Testis (tissue), 3 donors: ENCODE results near the gene SEC16B. TPM values are rescaled to one million over a fixed set of nuclear protein-coding genes. Genes with fewer than 3 reads are reported as not detected.

Source experiments
- DNase-seq: peaks from one replicate; pipeline ENCODE4 v3.0.0-alpha.2; 2019
- H3K27ac ChIP-seq, 2 donors: fragments of 200-600 bp; sonication (generic); one replicate each; pipeline ENCODE4 v1.5.1; 2019
- H3K27me3 ChIP-seq: fragments of 200-600 bp; sonication (generic); one replicate; pipeline ENCODE4 v1.5.1; 2019
- H3K36me3 ChIP-seq: fragments of 200-600 bp; sonication (generic); one replicate; pipeline ENCODE4 v1.5.1; 2017; ENCODE audit warnings: low read depth; ENCODE audit errors: missing control alignments
- H3K4me1 ChIP-seq: fragments of 200-600 bp; sonication (generic); one replicate; pipeline ENCODE4 v1.5.1; 2019
- H3K4me3 ChIP-seq, 2 donors: fragments of 200-600 bp; sonication (generic); one replicate each; pipeline ENCODE4 v1.5.1; 2017 to 2019
- H3K9me3 ChIP-seq: fragments of 200-600 bp; sonication (generic); one replicate; pipeline ENCODE4 v1.5.1; 2017
- CTCF ChIP-seq, 3 experiments: fragments of 450-650 bp in 2 of 3; fragments of 200-600 bp in 1 of 3; sonication (generic) in 1 of 3; IDR thresholded peaks; one replicate each; pipeline ENCODE4 v1.5.1; 2016 to 2019; ENCODE audit warnings: antibody characterized with exemption in 3 of 3, mild to moderate bottlenecking in 2 of 3, moderate library complexity in 1 of 3
- POLR2A ChIP-seq: fragments of 450-650 bp; IDR thresholded peaks from one replicate; pipeline ENCODE4 v1.6.1; 2017; ENCODE audit warnings: antibody characterized with exemption, mild to moderate bottlenecking, moderate library complexity
- WGBS, 2 donors: methylation state at CpG; one replicate each; pipeline ENCODE4 v1.1.5; 2018; 5-methylcytosine and 5-hydroxymethylcytosine counted together
- intact Hi-C: fragments of 100-400 bp; cut with DNase I; formaldehyde crosslinking; loops from one replicate; pipeline ENCODE4 v1.15.1; 2023; ENCODE audit warnings: low total_unique reads
- polyA plus RNA-seq: library from polyadenylated mRNA; stranded (reverse); fragments of 350-450 nt; fragmentation: Illumina TruSeq; extraction: RNeasy Lipid Tissue Mini Kit (QIAGEN cat#74804); gene quantifications from one replicate; pipeline ENCODE4 v1.2.3, GENCODE V29; 2014; ENCODE audit warnings: low read depth, low replicate concordance; ENCODE audit not compliant: insufficient read depth
- total RNA-seq, 2 donors: library from RNA; depleted of rRNA; stranded (reverse); fragments of >200 nt; gene quantifications; one replicate each; pipeline ENCODE4 v1.2.3, GENCODE V29; 2016

The SEC16B gene
- total and polyA plus RNA-seq, 3 donors from 2014 or later: 4.3 to 5.9 (median 4.8) TPM

DNA sequence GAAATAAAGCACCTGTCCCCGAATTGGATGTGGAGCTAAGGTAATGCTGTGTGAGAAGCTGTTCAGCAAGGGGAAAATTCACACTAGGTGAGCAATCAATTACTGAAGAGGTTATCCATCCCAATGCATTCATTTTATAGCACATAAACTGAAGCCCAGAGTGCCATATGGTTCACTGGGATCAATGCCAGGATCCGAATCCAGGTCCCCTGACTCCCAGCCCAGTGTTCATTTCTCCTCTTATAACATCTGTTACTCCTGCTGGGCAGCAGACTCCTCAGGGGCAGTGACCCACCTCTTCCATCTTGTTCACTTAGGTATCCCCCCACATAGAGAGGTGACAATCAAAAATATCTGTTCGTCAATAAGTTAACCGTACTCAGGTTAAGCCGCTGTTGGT is 13.2 kb upstream of the SEC16B start:
- DNase-seq: no peak

DNA sequence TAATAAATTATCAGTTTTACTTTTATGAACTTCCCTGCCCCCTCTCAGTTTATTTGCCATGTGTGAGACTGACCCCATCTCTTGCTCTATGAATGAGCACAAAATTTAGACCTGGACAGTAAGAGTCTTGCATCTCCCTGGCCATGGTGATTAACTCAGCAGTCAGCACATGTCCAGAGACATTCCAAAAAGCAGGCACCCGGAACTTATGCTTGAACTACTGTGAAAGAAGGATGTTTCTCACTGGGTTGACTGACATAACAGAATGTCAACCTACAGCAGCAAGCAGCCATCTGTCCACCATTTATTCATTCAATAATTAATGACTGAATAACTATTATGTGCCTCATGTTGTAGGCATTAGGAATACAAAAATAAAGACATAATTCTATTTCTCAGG is 11.3 kb upstream of the SEC16B start:
- 90 to 100% methylated on average over 1 of the region's 1 CpG for WGBS, 2 donors
- no peak for TF ChIP-seq POLR2A
- no peak for DNase-seq
- Histone ChIP-seq H3K4me1 (peaks cover 6% of the 10 kb centered on the region), H3K27me3 (no peaks in the 10 kb centered on the region), H3K36me3 (no peaks in the 10 kb centered on the region), H3K27ac (no peak overlapping the region), H3K4me3 (no peak overlapping the region), H3K9me3 (no peaks in the 10 kb centered on the region)
- intact Hi-C loops: no loop called here

More for the DNA sequence above, 13.2 kb upstream of the SEC16B start:
- TF ChIP-seq POLR2A: no peak
- no peak for TF ChIP-seq CTCF (IDR thresholded peaks at IDR 0.05)
- Histone ChIP-seq H3K4me3 (no peak overlapping the region), H3K27ac (no peak overlapping the region), H3K36me3 (no peaks in the 10 kb centered on the region), H3K9me3 (no peaks in the 10 kb centered on the region), H3K4me1 (peaks cover 6% of the 10 kb centered on the region), H3K27me3 (no peaks in the 10 kb centered on the region)
- intact Hi-C loops: no loop called here
- WGBS, 2 donors: 83 to 92% methylated on average over 5 of the region's 5 CpGs

DNA sequence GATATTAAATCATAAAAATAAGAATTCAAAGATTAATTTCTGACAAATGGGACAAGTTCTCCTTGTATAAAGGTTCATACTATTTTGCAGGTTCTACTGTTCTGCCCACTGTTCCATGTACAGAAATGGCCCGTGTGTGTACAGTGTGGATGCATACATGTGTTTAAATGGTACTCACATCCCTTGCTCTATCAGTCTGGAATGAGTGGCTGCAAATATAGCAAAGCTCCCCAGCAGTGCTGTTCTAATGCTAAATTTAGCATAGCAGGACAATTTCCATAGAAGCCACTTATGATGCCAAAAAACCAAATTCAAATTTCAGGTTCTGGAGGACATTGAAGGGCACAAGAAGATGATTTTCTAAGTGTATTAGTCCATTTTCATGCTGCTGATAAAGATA is 9.4 kb upstream of the SEC16B start:
- intact Hi-C loops: no loop called here
- no peak for DNase-seq
- H3K36me3 ChIP-seq: no peaks in the 10 kb centered on the region
- no peaks in the 10 kb centered on the region for H3K27me3 ChIP-seq
- no peak overlapping the region for H3K4me3 ChIP-seq
- no peak overlapping the region for H3K27ac ChIP-seq
- TF ChIP-seq CTCF (IDR thresholded peaks at IDR 0.05) (no peak), POLR2A (no peak)
- no peaks in the 10 kb centered on the region for H3K9me3 ChIP-seq
- peaks cover 6% of the 10 kb centered on the region for H3K4me1 ChIP-seq
- WGBS, 2 donors: 94 to 95% methylated on average over 1 of the region's 1 CpG

- DNase-seq: no peak
- peaks cover 1% of the 10 kb centered on the region for H3K4me1 ChIP-seq
- intact Hi-C loops: no loop called here
- H3K27ac ChIP-seq: no peak overlapping the region
- H3K36me3 ChIP-seq: no peaks in the 10 kb centered on the region
- H3K9me3 ChIP-seq: no peaks in the 10 kb centered on the region
- no peaks in the 10 kb centered on the region for H3K27me3 ChIP-seq
- H3K4me3 ChIP-seq: no peak overlapping the region
- TF ChIP-seq POLR2A: no peak
- no peak for TF ChIP-seq CTCF (IDR thresholded peaks at IDR 0.05)
- WGBS, 2 donors: 93 to 98% methylated on average over 1 of the region's 1 CpG
These were observed 8.7 kb upstream of the SEC16B start for GRCh38 chr1:177978530-177978929.

GRCh38 chr1:177977141-177977540 is 7.3 kb upstream of the SEC16B start:
- H3K27ac ChIP-seq: no peak overlapping the region
- intact Hi-C loops: no loop called here
- H3K36me3 ChIP-seq: no peaks in the 10 kb centered on the region
- H3K9me3 ChIP-seq: no peaks in the 10 kb centered on the region
- DNase-seq: no peak
- no peaks in the 10 kb centered on the region for H3K27me3 ChIP-seq
- 92 to 95% methylated on average over 1 of the region's 1 CpG for WGBS, 2 donors
- H3K4me3 ChIP-seq: no peak overlapping the region
- TF ChIP-seq POLR2A: no peak
- TF ChIP-seq CTCF (IDR thresholded peaks at IDR 0.05): no peak
- H3K4me1 ChIP-seq: no peaks in the 10 kb centered on the region
